K562 (cell line): ENCODE data around the gene PDHX. TPM values are rescaled to one million over a fixed set of nuclear protein-coding genes. Genes with fewer than 3 reads are reported as not detected.

Experiments
- ATAC-seq: fragments of 200-7000 bp; cut with Tn5 transposase; 3 replicates; pipeline ENCODE4 v1.9.1; 2020; ENCODE audit warnings: moderate library complexity
- BruUV-seq: library from RNA; stranded (reverse); fragments of 400-500 nt; replicated peaks from 2 replicates; lab custom pipeline; 2021; lab: Mats Ljungman, UMichigan
- CTCF ChIA-PET: fragments of 300-600 bp; formaldehyde crosslinking; extraction: SDS; loops from one replicate; lab custom pipeline; 2021; ENCODE audit warnings: low intra/inter-chr PET ratio; lab: Yijun Ruan, JAX
- POLR2A ChIA-PET: fragments of 300-600, 350-650 bp; sonication (Branson Sonifier 250); formaldehyde crosslinking; extraction: SDS; loops from one replicate; lab custom pipeline; 2021; ENCODE audit warnings: antibody characterized with exemption, inconsistent platforms; lab: Yijun Ruan, JAX
- DNase-seq, 4 experiments: peaks; one replicate each; pipeline versions ENCODE4 v3.0.0 to v3.0.0-alpha.2; 2011 to 2018; ENCODE audit warnings: low spot score in 3 of 4, mixed read lengths in 3 of 4; ENCODE audit errors: extremely low read depth in 1 of 4
- FAIRE-seq: peaks from 2 replicates; lab custom pipeline; 2011; peaks lifted over from hg19 to GRCh38; lab: Jason Lieb, UNC
- H2AFZ ChIP-seq: 2 replicates; pipeline ENCODE4 v1.6.0; 2011; ENCODE audit warnings: low read depth, low read length, control low read depth, inconsistent platforms
- H3K27ac ChIP-seq: fragments of 200-600 bp; 3 replicates; pipeline ENCODE4 v1.8.0; 2011; ENCODE audit warnings: low read depth, mild to moderate bottlenecking, control low read depth, inconsistent platforms, low read length, moderate library complexity, mixed read lengths; ENCODE audit errors: extremely low read depth
- H3K27me3 ChIP-seq, 2 experiments: fragments of 300-600 bp in 1 of 2; 2 replicates in 1 of 2; 3 replicates in 1 of 2; pipeline versions ENCODE4 v1.6.0 to v1.8.0; 2011; ENCODE audit warnings: inconsistent platforms in 2 of 2, low read length in 2 of 2, mild to moderate bottlenecking in 1 of 2, mixed read lengths in 1 of 2, moderate library complexity in 1 of 2; ENCODE audit not compliant: control insufficient read depth in 2 of 2, insufficient read depth in 2 of 2
- H3K36me3 ChIP-seq: fragments of 300-600 bp; 3 replicates; pipeline ENCODE4 v1.8.0; 2011; ENCODE audit warnings: mild to moderate bottlenecking, low read length, inconsistent platforms; ENCODE audit not compliant: control insufficient read depth, insufficient read depth
- H3K4me1 ChIP-seq, 2 experiments: fragments of 200-600 bp in 1 of 2; replicated peaks in 1 of 2; 2 replicates in 1 of 2; 3 replicates in 1 of 2; pipeline versions ENCODE4 v1.5.1 to v1.8.0; 2011; ENCODE audit warnings: inconsistent platforms in 2 of 2, low read length in 2 of 2, mild to moderate bottlenecking in 1 of 2, mixed read lengths in 1 of 2, moderate library complexity in 1 of 2; ENCODE audit not compliant: control insufficient read depth in 2 of 2, insufficient read depth in 2 of 2
- H3K4me2 ChIP-seq: 2 replicates; pipeline ENCODE4 v1.6.1; 2011; ENCODE audit warnings: low read length, control low read depth, inconsistent platforms, mixed read lengths; ENCODE audit not compliant: insufficient read depth
- H3K4me3 ChIP-seq: fragments of 200-600 bp; sonication (generic), shearing (Covaris generic); 2 replicates; pipeline ENCODE4 v1.5.1; 2016; ENCODE audit warnings: control low read depth, inconsistent platforms
- H3K79me2 ChIP-seq: fragments of 200-600 bp; 3 replicates; pipeline ENCODE4 v1.8.0; 2011; ENCODE audit warnings: low read length, inconsistent platforms; ENCODE audit not compliant: control insufficient read depth, insufficient read depth
- H3K9ac ChIP-seq, 2 experiments: 2 replicates each; pipeline versions ENCODE4 v1.6.0 to v1.6.1; 2011; ENCODE audit warnings: low read depth in 2 of 2, low read length in 2 of 2, control low read depth in 1 of 2, inconsistent platforms in 1 of 2, mild to moderate bottlenecking in 1 of 2, mixed read lengths in 1 of 2; ENCODE audit not compliant: insufficient read depth in 1 of 2
- H3K9me1 ChIP-seq: one replicate; pipeline ENCODE4 v1.6.0; 2011; ENCODE audit warnings: inconsistent platforms, mild to moderate bottlenecking, low read length, moderate library complexity; ENCODE audit not compliant: control insufficient read depth, insufficient read depth
- H3K9me3 ChIP-seq: replicated peaks from 2 replicates; pipeline ENCODE4 v1.5.1; 2011; ENCODE audit warnings: low read depth, low read length, inconsistent platforms; ENCODE audit not compliant: control insufficient read depth, insufficient read depth
- H4K20me1 ChIP-seq: replicated peaks from 2 replicates; pipeline ENCODE4 v1.6.1; 2011; ENCODE audit warnings: low read length, inconsistent platforms, mixed read lengths; ENCODE audit not compliant: control insufficient read depth, insufficient read depth
- FOXJ2 ChIP-seq: fragments of 200-800 bp; sonication (Bioruptor generic); IDR thresholded peaks from 2 replicates; pipeline ENCODE4 v1.6.1; 2016; ENCODE audit warnings: missing genetic modification characterization, missing compliant biosample characterization
- HINFP ChIP-seq: fragments of 450-650 bp; conservative IDR thresholded peaks from 2 replicates; pipeline ENCODE4 v1.6.1; 2016; ENCODE audit warnings: missing genetic modification characterization, low read depth, mild to moderate bottlenecking, control low read depth, missing compliant biosample characterization
- SRSF1 ChIP-seq: fragments of 200-400 bp; formaldehyde crosslinking; IDR thresholded peaks from 2 replicates; pipeline ENCODE4 v1.6.1; 2017; ENCODE audit warnings: mild to moderate bottlenecking, low read depth, low read length, moderate library complexity
- WGBS: fragments of 100-300 bp; shearing (Covaris generic); methylation state at CpG from one replicate; pipeline ENCODE4 v1.1.6; 2016; ENCODE audit warnings: low coverage, mixed read lengths; ENCODE audit not compliant: insufficient coverage; ENCODE audit errors: missing lambda C conversion rate; 5-methylcytosine and 5-hydroxymethylcytosine counted together
- in situ Hi-C: fragments of 300-500 bp; cut with MboI; formaldehyde crosslinking; loops from 4 replicates; pipeline ENCODE4 v1.15.0; 2018; ENCODE audit warnings: inconsistent platforms, mixed read lengths
- intact Hi-C: fragments of 100-400 bp; cut with micrococcal nuclease; formaldehyde crosslinking; loops from 2 replicates; pipeline ENCODE4 v1.14.2; 2022
- polyA plus RNA-seq, 8 experiments: library from polyadenylated mRNA; depleted of rRNA in 4 of 8; stranded (reverse) in 5 of 8; unstranded in 3 of 8; fragments of >200 nt; fragmentation: Nextera tagmentation in 2 of 8; fragmentation: Illumina TruSeq in 1 of 8; extraction: Ambion mirVana in 2 of 8; extraction: Trizol in 1 of 8; gene quantifications; 2 replicates each; pipeline versions ENCODE4 v1.2.1 to v1.2.3, GENCODE V29; 2011 to 2014; ENCODE audit warnings: inconsistent platforms in 1 of 8, missing spikeins in 1 of 8
- total RNA-seq, 7 experiments: library from RNA; depleted of rRNA in 6 of 7; stranded (reverse); fragments of >200 nt in 6 of 7; fragmentation: Illumina TruSeq in 2 of 7; extraction: Trizol in 2 of 7; gene quantifications; 2 replicates each; pipeline versions ENCODE4 v1.2.1 to v1.2.3, GENCODE V29; 2011 to 2021; ENCODE audit warnings: low replicate concordance in 1 of 7

The PDHX gene
- total and polyA plus RNA-seq, 9 of the 15 experiments (the other 6 are each of a cell fraction or from before 2014, with no cell fraction given), result 20.8 to 43.5 (median 31.2) TPM

DNA sequence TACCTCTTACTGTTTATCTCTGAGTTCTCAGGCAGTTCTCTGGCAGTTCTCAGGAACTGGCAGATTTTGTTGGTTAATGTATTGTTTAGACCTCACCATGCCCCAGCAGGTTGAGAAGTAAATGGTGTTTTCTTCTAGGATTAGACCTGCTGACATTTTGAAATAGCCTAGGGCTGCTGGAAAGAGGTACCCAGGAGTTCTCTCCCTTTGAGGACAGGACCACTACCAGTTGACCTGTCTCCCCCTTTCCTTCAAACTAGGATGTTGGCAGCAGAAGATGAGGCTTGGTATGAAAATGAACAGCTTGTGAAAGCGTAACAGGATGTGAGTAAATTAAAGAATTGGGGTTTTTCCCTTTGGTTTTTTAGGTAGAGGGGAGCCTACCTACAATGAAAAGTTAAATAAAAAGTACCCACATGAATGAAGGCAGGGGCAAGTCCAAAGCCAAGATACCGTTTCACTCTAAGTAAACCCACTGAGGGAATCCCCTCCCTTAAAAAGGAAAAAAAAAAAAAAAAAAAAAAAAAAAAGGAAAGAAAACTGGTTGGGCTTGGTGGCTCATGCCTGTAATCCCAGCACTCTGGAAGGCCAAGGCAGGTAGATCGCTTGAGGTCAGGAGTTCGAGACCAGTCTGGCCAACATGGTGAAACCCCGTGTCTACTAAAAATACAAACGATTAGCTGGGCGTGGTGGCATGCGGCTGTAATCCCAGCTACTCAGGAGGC is 96.2 kb downstream of the PDHX start:
- Histone ChIP-seq H3K27me3 (no peaks in the 10 kb centered on the region), H2AFZ (no peak overlapping the region), H3K9ac (no peak overlapping the region), H3K79me2 (no peaks in the 10 kb centered on the region), H3K36me3 (no peaks in the 10 kb centered on the region), H3K4me1 (no peaks in the 10 kb centered on the region), H3K27ac (no peak overlapping the region), H3K9me3 (no peaks in the 10 kb centered on the region), H3K9me1 (no peaks in the 10 kb centered on the region), H3K4me3 (no peak overlapping the region), H4K20me1 (no peaks in the 10 kb centered on the region), H3K4me2 (no peak overlapping the region)
- FAIRE-seq (no peak), DNase-seq (no peak), ATAC-seq (no peak)
- TF ChIP-seq SRSF1, result no peak
- POLR2A ChIA-PET, result interaction anchor here (1.7 kb wide), 1 partner anchor 17 kb away, joined by 5 read pairs; no protein-coding TSS in a partner anchor
- intact Hi-C loops, result no loop called here
- 37% methylated on average over 8 of the region's 8 CpGs for WGBS
- no TSS peak for BruUV-seq
- CTCF ChIA-PET, result no interaction called here
- in situ Hi-C loops, result no loop called here

DNA sequence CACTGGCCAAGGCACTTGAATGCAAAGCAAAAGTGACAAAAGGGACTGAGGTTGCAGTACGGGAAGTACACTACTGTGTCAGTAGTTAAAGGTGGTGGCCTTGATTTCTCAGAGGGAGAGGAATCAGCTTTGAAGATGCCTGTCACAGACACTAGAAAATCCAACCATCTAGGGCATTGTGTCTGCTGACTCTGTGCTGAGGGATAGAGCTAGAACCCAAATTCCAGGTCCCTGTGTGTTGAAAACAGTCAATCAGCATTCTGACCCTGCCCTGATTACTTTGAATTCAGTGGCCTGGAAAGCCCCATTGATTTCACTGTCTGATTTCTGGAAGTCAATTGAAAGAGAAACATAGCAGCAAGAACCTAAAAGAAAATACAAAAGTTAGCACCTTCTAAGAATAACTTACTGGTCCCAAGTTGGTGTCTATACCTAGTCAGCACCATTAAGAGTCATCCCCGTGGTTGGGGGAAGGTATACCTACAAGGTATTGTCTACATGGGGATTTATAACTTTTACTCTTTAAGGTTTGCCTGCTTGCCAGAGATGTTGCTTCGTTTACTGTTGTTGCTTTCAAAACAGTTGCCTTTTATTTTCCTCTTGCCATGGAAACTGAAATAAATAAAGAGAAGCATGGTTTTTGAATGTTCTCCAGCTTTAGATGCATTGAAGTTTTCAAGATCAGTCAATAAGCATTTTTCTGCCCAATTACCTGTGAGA is 97.3 kb downstream of the PDHX start:
- 29% methylated on average over 3 of the region's 3 CpGs for WGBS
- Histone ChIP-seq H3K9me3 (no peaks in the 10 kb centered on the region), H3K4me2 (no peak overlapping the region), H4K20me1 (no peaks in the 10 kb centered on the region), H3K27ac (no peak overlapping the region), H3K4me1 (no peaks in the 10 kb centered on the region), H3K27me3 (no peaks in the 10 kb centered on the region), H3K4me3 (no peak overlapping the region), H3K9ac (no peak overlapping the region), H3K79me2 (no peaks in the 10 kb centered on the region), H3K36me3 (no peaks in the 10 kb centered on the region), H2AFZ (no peak overlapping the region), H3K9me1 (no peaks in the 10 kb centered on the region)
- FAIRE-seq (no peak), DNase-seq (no peak), ATAC-seq (no peak)
- ChIA-PET CTCF (no interaction called here), POLR2A (no interaction called here)
- intact Hi-C loops (no loop called here), in situ Hi-C loops (no loop called here)
- no TSS peak for BruUV-seq
- TF ChIP-seq FOXJ2 (tag), result peak; percentile 93
- no peak for TF ChIP-seq HINFP (tag)
